WTC11 (cell line): ENCODE results near the gene CIRBP.

Experiments
- AFF4 ChIP-seq: sonication (generic); formaldehyde crosslinking; IDR thresholded peaks from 2 replicates; pipeline ENCODE4 v1.8.1; 2023; ENCODE audit warnings: mild to moderate bottlenecking, missing genetic modification reagents, borderline replicate concordance
- CDX4 ChIP-seq: fragments of 250-450 bp; sonication (Bioruptor Pico); IDR thresholded peaks from 2 replicates; pipeline ENCODE4 v1.9.0; 2021; ENCODE audit warnings: moderate library complexity, mild to moderate bottlenecking, inconsistent platforms, borderline replicate concordance
- CTCF ChIP-seq: fragments of 200-600 bp; IDR thresholded peaks from 2 replicates; pipeline ENCODE4 v1.8.0; 2022; ENCODE audit warnings: antibody characterized with exemption
- FOXP1 ChIP-seq: sonication (generic); formaldehyde crosslinking; IDR thresholded peaks from 2 replicates; pipeline ENCODE4 v1.8.0; 2022; ENCODE audit warnings: missing genetic modification reagents, mild to moderate bottlenecking, moderate library complexity, borderline replicate concordance
- NFATC4 ChIP-seq: fragments of 250-450 bp; sonication (Bioruptor Pico); IDR thresholded peaks from 2 replicates; pipeline ENCODE4 v1.9.0; 2021; ENCODE audit warnings: mild to moderate bottlenecking
- SMAD3 ChIP-seq: sonication (generic); formaldehyde crosslinking; IDR thresholded peaks from 2 replicates; pipeline ENCODE4 v1.8.0; 2022; ENCODE audit warnings: missing genetic modification reagents, mild to moderate bottlenecking, borderline replicate concordance
- TEAD1 ChIP-seq: sonication (generic); formaldehyde crosslinking; IDR thresholded peaks from 2 replicates; pipeline ENCODE4 v1.8.0; 2022; ENCODE audit warnings: mild to moderate bottlenecking, missing genetic modification reagents
- USF1 ChIP-seq: sonication (generic); formaldehyde crosslinking; IDR thresholded peaks from 2 replicates; pipeline ENCODE4 v1.8.0; 2022; ENCODE audit warnings: mild to moderate bottlenecking, missing genetic modification reagents
- ZNF138 ChIP-seq: sonication (generic); formaldehyde crosslinking; conservative IDR thresholded peaks from 2 replicates; pipeline ENCODE4 v1.8.1; 2022; ENCODE audit warnings: mild to moderate bottlenecking, moderate library complexity, missing genetic modification reagents
- ZNF281 ChIP-seq: sonication (generic); formaldehyde crosslinking; IDR thresholded peaks from 2 replicates; pipeline ENCODE4 v1.8.0; 2023; ENCODE audit warnings: mild to moderate bottlenecking, missing genetic modification reagents

- TF ChIP-seq USF1 (CRISPR knock-in tag) (no peak), ZNF281 (CRISPR knock-in tag) (no peak), NFATC4 (CRISPR knock-in tag) (0 out of 2 replicates have a peak, but pooled peaks have one; percentile 35), AFF4 (CRISPR knock-in tag) (no peak), FOXP1 (CRISPR knock-in tag) (no peak), CTCF (no peak), ZNF138 (CRISPR knock-in tag) (no peak), TEAD1 (CRISPR knock-in tag) (no peak), CDX4 (CRISPR knock-in tag) (no peak), SMAD3 (CRISPR knock-in tag) (no peak)
Measured at GRCh38 chr19:1273263-1274041, 4.3 kb downstream of the CIRBP start.
